IPS DF 19.7 (cell line): ENCODE data around the gene SLC25A25.
"Not testable (repeated sequence)": the region's sequence is repeated elsewhere in the genome, so short reads cannot be mapped to it uniquely, and the experiment has no call there.

Experiments
- DNase-seq: peaks from one replicate; pipeline ENCODE4 v3.0.0-alpha.2; 2013; ENCODE audit warnings: low read depth, low spot score

SLC25A25 gene

DNA sequence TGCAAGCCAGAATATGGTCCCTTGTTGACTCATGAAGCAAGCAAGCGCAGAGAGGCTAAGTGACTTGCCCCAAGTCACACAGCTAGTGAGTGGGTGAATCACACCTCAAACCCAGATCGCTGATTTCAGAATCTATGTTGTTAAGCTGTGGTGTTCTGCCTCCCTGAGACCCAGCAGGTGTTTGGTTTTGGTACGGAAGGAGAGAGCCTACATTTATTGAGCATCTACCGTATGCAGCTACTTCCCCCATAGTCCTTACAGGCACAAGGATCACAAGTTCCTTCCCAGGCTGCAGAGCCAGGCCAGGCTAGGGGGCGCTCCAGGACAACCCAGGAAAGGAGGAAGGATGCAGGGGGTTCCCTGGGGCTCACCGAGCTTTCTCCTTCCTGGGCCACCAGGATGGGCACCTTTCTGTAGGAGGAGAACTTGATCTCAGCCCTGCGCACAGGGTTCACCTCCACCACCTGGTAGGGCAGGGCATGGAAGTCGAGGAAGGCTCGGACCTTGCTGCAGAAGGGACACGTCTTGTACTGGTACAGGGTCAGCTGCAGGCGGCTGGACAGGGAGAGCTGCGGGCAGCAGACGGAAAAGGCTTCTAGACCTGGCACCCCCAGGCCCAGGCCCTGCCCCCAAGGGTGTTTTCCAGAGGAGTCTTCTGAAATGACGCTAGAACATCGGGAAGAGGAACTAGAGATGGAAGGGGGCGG lies 57.0 kb downstream of the SLC25A25 start:
- DNase-seq: peak; percentile 23

DNA sequence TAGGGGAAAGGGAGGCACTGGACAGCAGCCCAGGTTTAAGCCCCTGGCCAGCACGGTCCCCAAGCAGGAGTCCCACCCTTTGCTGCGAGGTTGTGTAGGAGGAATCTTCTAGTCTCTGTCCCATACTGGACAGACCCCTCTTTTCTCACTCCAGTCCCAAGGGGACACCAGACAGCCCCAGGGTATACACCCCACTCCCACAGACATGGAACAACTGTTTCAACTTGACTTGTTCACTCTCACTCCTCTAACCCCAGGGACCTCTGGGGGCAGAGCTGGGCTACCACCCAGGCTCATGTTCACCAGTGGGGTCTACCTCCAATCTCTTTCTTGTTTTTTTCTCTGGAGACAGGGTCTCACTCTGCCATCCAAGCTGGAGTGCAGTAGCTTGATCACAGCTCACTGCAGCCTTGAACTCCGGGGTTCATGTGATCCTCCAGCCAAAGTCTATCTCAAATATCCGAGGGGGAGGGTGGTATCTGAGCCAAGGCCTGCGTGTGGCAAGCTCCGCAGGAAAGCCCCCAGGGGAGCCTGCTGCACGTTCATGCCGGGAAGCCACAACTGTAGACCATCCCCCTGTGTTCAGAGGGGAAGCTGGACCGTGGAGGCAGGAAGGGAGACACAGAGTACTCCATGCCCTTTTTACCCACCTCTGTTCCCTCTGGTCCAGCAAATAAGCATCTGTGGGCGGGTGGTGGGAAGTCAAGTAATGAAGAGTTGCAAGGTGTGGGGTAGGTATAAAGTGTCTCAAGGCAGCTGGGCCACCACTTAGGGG lies 57.7 kb downstream of the SLC25A25 start:
- DNase-seq: no peak

DNA sequence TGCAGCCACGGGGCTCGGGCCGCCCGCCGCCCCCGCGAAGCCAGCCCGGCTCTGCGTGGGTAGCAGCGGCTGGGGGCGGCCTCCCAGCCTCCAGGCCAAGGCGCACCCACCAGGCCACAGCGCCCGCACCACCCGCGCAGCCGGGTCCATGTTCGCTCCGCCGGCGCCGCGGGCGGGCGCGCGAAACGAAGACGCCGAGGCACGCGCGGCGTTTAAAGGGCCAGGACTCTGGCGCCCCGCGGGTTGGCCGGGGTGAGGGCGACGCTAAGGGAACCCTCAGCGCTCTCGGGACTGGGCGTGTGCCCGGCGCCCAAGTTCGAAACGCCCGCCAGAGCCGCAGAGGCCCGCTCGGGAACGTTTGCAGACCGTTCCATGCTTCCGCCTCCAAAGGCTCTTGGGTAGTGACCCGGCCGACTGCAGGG lies 59.5 kb downstream of the SLC25A25 start, which contains the start of gene PTGES2:
PTGES2 (minus strand) TSS at position 162 of the 422 bp plus-strand sequence; CDS start at position 150, 12 bp downstream.
- DNase-seq: peak; percentile 30

DNA sequence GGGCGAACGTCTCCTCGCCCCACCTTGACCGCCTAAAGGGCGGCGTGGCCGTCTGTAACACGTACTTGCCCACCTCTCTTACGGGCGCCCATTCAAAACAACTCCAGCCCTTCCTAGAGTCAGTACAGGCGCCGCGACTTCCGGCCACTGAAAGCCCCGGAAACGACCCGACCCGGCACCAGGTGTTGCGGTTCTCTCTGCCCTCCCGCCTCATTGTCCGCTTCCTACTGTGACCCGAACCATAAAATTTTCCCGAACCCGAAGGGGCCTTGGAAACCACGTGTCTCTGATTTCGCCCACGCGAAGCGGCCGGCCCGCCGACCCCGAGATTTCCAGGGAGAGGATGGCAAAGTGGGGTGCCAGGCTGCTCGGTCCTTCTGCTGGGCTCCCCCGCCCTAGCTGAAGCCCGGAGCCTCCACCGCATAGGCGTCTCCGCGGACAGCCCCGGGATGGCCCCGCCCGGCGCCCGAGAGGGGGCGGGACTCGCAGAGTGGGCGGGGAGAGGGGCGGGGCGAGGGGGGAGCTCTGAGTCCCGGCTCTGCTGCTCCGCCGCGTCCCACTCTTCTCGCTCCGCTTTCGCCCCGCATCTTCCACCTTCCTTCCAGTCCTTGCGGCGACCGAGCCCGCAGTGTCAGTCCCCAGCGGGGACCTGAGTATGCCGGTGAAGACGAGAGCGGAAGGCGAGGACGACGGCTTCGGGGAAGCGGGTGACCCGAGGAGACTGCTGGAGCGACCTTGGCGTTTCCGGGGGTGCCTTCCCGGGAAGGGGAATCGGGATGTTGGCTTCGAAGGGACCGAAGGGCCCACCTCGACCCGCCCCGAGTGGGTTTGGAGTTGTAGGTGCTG lies 60.2 kb downstream of the SLC25A25 start:
- DNase-seq: peak; percentile 80

DNA sequence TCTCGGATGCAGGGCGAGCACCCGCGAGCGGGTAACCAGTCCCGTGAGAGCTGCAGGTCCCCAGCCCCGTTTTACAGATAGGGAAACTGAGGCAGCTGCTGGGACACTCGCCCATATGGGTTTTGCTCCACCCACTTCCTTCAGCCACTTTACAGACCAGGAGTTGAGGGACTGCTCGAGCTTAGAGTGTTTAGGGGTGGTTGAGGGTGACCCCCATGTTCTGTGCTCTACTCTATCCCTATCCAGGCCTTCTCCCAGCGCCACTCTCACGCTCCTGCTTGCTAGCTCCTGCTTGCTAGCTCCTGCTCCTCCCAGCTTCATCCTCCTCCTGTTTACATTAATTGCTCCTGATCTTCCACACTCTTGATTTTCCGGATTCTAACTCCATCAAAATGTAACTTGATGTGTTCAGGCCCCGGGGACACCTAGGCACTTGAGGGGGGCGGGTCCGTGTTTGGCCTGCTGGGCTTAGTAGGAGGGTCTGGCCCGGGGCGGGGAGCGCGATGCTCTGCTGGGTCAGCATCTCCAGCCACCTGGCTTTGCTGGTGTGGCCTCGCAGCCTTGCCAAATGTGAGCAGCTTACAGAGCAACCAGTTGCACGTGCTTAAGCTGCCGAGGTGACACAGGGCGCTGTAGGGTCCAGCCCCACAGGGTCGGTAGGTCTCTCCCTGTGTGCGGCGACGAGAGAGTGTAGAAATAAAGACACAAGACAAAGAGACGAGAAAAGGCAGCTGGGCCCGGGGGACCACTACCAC lies 61.0 kb downstream of the SLC25A25 start:
- DNase-seq: no peak

DNA sequence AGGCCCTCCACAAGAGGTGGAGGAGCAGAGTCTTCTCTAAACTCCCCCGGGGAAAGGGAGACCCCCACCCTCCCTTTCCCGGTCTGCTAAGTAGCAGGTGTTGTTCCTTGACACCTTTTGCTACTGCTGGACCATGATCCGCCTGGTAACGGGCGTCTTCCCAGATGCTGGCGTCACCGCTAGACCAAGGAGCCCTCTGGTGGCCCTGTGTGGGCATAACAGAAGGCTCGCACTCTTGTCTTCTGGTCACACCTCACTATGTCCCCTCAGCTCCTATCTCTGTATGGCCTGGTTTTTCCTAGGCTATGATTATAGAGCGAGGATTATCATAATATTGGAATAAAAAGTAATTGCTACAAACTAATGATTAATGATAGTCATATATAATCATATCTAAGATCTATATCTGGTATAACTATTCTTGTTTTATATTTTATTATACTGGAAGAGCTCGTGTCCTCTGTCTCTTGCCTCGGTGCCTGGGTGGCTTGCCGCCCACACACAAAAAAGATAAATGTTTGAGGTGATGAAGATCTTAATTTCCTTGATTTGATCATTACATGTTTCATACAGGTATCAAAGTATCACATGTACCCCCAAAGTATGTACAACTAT lies 62.1 kb downstream of the SLC25A25 start:
- DNase-seq: not testable (repeated sequence)

DNA sequence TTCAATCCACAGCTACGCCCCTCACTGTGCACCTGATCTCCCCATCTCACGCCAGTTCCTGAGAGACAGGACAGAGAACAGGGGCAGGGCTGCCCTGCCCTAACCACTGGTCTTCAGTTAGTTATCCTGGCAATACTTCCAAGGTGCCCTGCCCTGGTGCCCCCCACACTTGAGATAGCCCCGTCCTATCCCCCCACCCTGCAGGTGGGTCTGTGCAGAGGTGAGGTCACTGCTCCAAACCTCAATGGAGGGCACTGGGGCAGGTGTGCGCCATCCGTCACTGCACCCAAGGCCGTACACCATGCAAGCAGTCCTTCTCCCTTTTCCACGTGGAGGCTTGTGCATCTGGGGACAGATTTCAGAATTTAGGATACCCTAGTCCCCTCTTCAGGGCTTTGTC lies 62.6 kb downstream of the SLC25A25 start:
- not testable (repeated sequence) for DNase-seq

DNA sequence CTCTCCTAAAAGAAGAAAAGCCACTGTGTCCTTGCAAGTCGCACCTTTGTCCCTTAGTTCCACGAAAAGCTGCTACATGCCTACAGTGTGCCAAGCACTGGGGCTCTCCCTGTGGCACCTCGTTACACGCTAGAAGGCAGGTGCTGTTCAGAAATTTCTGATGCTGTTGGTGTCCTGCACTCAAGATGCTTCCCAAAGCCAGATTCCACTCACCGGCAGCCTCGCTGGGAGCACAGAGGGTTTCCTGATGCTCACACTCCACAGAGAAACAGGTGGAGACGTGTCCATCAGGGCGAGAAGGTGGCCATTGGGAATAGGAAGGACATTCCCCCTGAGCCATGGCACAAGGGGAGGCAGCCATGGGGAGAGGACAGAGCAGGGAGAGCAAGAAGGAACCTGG lies 63.3 kb downstream of the SLC25A25 start:
- not testable (repeated sequence) for DNase-seq

DNA sequence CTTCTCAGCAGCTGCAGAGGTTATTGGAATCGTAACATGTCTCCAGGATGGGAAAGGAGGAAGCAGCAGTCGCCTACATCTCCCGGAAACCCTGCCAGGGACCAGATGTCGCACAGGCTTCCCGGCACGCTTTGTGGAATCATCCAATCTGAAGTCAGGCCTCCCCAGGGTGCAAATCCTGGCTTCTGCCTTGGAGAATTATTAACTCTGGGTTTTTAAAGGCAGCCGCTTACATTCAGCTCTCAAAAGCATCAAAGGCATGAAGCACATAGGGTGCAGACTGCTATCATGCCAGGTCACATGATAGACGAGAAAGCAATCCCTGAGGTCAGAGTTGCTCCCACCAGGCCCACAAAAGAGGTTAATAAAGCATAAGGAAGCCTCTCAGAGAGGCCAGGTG lies 64.1 kb downstream of the SLC25A25 start:
- DNase-seq: not testable (repeated sequence)

DNA sequence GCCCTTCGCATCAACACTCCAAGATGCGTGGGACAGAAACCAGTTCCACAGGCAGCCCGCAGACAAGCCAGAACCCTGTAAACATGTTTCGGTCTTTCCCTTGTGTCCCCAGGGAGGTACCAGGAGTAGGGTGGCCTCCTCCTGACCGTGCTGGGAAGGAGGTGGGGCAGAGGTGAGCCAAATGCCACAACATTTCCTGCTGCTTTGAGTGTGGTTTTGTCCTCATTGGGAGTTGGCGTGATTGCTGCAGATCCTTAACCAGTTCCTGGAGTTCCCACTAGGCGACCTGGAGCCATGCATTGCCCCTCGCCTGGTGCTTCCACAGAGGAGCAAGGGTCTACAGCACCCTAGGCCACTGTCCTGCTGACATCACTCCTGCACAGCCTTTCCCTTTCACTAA lies 67.5 kb downstream of the SLC25A25 start:
- not testable (repeated sequence) for DNase-seq

DNA sequence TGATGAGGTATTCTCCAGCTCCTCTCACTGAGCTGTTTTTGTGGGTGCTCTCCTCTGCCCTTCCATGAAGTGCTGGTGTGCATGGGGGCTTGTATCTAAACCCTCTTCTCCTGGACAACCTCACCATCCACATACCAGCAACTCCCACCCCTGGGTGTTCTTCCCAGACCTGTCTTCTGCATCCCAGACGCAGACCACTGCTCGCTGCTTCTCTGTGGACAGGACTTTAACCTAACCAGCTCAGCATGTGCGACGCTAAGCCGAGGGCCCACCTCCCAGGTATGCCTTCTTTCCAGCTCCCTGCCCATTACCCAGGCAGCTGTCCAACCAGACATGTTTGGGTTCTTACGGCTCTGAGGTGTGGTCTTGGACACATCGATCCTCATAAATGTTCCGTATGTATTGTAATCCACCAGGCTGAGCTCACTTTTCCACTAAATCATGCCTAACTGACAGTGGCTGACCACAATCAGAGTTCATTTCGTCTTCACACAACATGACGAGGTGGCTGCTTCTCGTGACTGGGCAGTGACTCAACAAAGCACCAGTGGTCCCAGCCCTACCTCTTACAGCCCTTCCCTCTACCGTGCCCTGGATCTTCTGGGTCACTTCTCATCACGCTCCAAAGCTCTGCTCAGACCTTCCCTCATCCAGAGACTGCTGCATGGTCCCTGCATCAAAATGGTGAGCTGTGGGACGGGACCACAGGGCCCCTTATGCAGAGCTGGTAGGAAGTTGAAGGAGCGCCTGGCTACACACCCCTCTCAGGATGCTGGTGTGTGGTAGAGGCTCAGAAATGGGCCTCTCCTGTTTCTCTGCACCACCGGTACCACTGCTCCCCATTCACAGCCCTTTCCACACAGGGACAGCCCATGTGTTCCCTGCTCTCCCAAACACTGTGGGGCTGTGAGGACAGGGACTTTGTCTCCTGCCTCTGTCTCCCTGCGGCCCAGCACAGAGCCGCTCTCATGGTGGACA lies 69.1 kb downstream of the SLC25A25 start:
- DNase-seq: no peak

DNA sequence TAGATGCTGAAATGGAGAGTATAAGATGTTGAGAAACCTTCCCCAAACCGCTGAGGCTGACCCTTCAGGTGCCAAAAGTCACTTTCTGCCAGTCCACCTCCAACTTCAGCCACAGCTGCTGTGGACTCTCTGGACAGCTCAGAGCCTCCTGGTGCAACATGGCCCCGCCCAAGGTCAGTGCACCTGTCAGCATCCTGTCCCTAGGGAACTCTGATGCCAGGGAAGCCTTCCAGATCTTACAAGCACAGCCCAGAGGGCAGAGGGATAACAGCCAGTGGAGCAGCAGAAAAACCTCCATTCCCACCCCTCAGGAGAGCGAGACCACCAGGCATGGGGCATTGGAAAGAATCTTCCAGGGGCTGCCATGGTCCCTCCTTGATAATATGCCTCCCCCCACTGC lies 70.0 kb downstream of the SLC25A25 start:
- DNase-seq: no peak

DNA sequence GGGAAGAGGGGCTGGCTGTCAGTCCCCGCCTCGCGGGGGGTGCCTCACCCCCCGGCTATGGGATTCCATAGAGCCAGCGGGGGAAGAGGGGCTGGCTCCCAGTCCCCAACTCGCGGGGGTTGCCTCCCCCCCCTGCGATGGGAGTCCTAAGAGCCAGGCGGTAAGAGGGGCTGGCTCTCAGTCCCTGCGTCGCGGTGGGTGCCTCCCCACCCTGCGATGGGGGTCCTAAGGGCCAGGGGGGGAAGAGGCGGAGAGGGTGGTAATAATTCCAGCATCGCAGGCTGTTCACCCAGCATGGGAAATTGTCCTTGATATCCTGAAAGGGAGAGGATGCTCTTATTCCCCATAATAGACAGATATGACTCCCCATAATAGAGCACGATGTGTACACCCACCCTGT lies 71.6 kb downstream of the SLC25A25 start:
- no peak for DNase-seq

DNA sequence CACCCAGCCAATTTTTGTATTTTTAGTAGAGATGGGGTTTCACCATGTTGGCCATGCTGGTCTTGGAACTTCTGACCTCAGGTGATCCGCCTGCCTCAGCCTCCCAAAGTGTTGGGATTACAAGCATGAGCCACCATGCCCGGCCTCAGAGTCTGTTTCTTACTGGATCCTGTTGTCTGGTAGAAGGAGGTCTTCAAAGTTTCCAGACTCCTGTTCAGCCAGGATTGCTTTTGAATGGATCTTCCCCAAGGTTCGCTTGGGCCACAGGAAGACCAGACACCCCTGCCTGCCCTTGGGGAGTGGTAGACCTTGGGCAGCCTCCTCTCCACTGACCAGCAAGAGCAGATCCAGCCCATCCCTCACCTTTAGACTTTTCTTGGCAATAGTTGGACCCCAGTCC lies 73.6 kb downstream of the SLC25A25 start:
- DNase-seq: no peak

DNA sequence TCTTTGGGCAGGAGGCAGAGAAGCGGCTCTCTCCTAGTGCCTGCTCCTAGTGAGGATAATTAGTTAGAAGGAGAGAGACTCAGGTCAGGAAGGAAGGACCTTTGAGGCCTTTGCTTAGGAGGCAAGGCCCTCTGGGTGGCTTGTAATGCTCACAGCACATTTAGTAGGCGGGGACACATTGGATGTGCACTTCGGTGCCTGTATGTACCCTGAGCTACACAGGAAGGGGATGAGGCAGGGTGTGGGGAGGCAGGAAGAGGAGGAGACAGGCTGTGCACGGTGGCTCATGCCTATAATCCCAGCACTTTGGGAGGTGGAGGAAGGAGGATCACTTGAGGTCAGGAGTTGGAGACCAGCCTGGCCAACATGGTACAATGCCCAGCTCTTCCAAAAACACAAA lies 74.0 kb downstream of the SLC25A25 start:
- DNase-seq: no peak

DNA sequence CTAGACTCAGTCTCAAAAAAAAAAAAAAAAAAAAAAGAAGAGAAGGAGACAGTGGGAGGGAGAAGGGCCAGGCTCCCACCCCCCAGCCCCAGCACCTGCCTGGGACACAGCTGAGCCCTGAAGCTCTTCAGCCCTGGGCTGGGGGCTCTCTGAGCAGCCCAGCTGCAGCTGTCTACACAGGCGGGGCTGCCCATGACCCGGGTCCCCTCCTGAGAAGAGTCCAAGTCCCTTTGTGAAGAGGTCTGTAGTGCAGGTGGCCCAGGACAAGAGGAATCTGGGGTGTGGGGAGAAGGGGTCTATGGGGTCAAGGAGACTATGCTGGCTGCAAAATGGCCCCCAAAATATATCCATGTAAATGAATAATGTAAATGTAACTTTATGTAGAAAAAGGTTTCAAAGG lies 74.6 kb downstream of the SLC25A25 start:
- DNase-seq: no peak

DNA sequence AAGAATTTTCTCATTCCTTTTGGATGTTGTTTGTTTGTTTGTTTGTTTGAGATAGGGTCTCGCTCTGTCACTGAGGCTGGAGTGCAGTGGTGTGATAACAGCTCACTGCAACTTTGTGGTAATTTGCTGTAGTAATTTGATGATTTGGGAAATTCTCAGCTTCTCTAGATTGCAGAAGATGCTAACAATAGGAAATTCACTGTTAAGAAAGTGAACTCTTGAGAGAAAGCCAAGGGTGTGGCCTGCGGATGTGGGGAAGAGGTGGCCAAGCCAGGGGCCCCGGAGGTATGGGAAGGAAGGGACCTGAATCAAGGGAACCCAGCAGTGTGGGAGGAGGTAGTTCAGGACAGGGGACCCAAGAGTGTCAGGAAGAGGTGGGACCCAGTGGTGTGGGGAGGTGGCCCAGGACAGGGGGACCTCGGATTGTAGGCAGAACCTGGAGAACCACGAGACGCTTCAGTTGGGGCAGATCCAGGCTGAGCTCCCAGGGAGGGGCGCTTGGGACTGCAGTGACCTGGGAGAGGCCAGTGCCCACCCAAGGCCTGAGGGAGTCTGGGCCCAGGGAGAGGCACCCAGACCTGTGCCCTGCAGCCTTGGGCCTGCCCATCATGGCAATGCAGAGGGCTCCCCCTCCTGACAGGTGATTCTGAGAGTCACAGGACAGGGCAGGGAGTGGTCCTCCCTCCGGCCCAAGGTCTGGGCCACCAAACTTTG lies 75.7 kb downstream of the SLC25A25 start:
- no peak for DNase-seq

DNA sequence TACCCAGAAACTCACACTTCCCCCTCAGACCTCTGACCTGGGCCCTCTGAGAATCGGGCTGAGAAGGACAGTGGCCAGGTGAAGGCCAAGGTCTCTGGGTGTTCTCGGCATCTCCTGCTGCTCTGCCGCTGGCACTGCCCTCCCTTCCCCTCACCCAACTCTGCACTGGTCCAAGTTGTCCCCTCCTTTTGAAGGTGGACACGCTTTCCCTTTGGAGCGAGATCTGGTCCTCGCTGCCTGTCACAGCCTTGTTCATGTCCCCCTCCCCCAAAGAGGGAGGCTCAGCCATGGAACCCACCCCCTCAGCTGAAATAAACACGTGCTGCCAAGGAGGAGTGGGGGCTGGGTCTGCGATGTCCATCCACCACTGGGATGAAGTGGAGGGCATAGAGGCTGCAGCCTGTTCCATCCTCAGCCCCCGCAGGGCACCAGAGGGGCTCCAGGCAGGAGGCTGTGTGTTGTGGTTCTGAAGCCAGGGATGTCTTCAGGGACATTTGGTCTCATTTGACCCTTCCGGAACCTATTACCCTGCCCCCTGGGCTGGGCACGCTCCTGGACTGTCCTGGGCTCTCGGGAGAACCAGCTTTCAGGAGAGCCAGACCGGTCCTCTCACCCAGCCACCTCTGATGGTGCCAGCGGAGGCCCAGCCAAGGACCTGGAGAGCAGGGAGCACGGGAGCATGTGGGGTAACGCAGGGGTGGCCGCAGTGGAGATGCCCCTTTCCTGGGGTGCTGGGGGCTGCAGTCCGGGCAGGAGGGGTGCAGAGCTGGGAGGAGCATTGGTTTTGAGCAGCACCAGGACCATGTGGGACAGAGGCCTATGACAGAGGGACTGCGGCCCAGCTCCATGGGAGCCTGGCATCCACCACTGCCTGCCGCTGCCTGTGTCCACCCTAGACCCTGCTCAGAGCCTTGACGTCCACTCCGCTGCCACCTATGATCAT lies 76.5 kb downstream of the SLC25A25 start:
- DNase-seq: no peak
